Calu3 (cell line): ENCODE data around the gene XPO4. TPM values are rescaled to one million over a fixed set of nuclear protein-coding genes. Genes with fewer than 3 reads are reported as not detected.

Source experiments
- BruUV-seq: library from RNA; stranded (reverse); fragments of 400-500 nt; replicated peaks from 2 replicates; lab custom pipeline; 2021; lab: Mats Ljungman, UMichigan
- CTCF ChIA-PET: fragments of 300-600 bp; sonication (Branson Sonifier 250); formaldehyde crosslinking; loops from one replicate; lab custom pipeline; 2022; ENCODE audit warnings: antibody characterized with exemption; lab: Charles Lee
- DNase-seq: peaks from one replicate; pipeline ENCODE4 v3.0.0; 2022
- H3K27ac Mint-ChIP-seq: one replicate; pipeline ENCODE4 v1.8.0; 2022; ENCODE audit warnings: mixed read lengths; ENCODE audit not compliant: unreplicated experiment
- H3K27me3 Mint-ChIP-seq: one replicate; pipeline ENCODE4 v1.8.0; 2022; ENCODE audit warnings: mixed read lengths; ENCODE audit not compliant: unreplicated experiment
- H3K36me3 Mint-ChIP-seq: one replicate; pipeline ENCODE4 v1.8.0; 2022; ENCODE audit warnings: mild to moderate bottlenecking, moderate library complexity, mixed read lengths; ENCODE audit not compliant: insufficient read depth, unreplicated experiment
- H3K4me1 Mint-ChIP-seq: one replicate; pipeline ENCODE4 v1.8.0; 2022; ENCODE audit warnings: mild to moderate bottlenecking, low read depth, mixed read lengths; ENCODE audit not compliant: unreplicated experiment
- H3K4me3 Mint-ChIP-seq: one replicate; pipeline ENCODE4 v1.8.0; 2022; ENCODE audit warnings: mild to moderate bottlenecking, low read depth, moderate library complexity, mixed read lengths; ENCODE audit not compliant: unreplicated experiment
- H3K9me3 Mint-ChIP-seq: one replicate; pipeline ENCODE4 v1.8.0; 2022; ENCODE audit warnings: low read depth, mixed read lengths; ENCODE audit not compliant: unreplicated experiment
- intact Hi-C: fragments of 100-400 bp; cut with micrococcal nuclease; formaldehyde crosslinking; loops from one replicate; pipeline ENCODE4 v1.10.0; 2022; ENCODE audit not compliant: unreplicated experiment
- total RNA-seq: library from RNA; stranded (reverse); gene quantifications from 2 replicates; pipeline ENCODE4 v1.2.3, GENCODE V29; 2022
- TF ChIP-seq, protein P1 (sequence below): fragments of 200-600 bp; IDR thresholded peaks from one replicate; pipeline ENCODE4 v1.8.0; 2022; ENCODE audit warnings: antibody characterized with exemption; ENCODE audit not compliant: unreplicated experiment

XPO4 gene
- total RNA-seq, 1 experiment from 2014 or later = 13.6 TPM

DNA sequence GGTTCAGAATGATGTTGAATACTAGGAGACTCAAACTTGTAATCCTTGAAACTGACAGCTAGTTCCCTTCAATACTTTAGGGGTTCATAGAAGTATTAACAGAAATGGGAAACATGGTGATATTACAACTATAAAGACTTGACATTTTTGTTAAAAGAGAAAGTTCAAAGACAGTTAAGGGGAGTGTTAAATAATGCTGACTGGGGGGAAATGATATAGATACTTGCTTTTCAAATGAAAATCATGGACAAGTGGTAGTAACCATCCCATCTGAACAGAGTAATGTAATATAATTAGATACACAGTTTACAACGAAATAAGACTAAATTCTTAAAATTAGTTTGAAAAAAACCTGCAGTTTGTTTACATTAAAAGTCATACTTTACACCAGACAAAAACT lies 122.2 kb downstream of the XPO4 start:
- H3K9me3 Mint-ChIP-seq = no peaks in the 10 kb centered on the region
- H3K27me3 Mint-ChIP-seq = no peaks in the 10 kb centered on the region
- intact Hi-C loops = no loop called here
- no peaks in the 10 kb centered on the region for H3K4me1 Mint-ChIP-seq
- no peak overlapping the region for H3K27ac Mint-ChIP-seq
- H3K36me3 Mint-ChIP-seq = no peaks in the 10 kb centered on the region
- no TSS peak for BruUV-seq
- CTCF ChIA-PET = no interaction called here
- DNase-seq = no peak
- no peak overlapping the region for H3K4me3 Mint-ChIP-seq
- TF ChIP-seq, protein P1, sequence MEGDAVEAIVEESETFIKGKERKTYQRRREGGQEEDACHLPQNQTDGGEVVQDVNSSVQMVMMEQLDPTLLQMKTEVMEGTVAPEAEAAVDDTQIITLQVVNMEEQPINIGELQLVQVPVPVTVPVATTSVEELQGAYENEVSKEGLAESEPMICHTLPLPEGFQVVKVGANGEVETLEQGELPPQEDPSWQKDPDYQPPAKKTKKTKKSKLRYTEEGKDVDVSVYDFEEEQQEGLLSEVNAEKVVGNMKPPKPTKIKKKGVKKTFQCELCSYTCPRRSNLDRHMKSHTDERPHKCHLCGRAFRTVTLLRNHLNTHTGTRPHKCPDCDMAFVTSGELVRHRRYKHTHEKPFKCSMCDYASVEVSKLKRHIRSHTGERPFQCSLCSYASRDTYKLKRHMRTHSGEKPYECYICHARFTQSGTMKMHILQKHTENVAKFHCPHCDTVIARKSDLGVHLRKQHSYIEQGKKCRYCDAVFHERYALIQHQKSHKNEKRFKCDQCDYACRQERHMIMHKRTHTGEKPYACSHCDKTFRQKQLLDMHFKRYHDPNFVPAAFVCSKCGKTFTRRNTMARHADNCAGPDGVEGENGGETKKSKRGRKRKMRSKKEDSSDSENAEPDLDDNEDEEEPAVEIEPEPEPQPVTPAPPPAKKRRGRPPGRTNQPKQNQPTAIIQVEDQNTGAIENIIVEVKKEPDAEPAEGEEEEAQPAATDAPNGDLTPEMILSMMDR = no peak

GRCh38 chr13:20779405-20779804 lies 123.1 kb downstream of the XPO4 start:
- H3K27me3 Mint-ChIP-seq = no peaks in the 10 kb centered on the region
- no peaks in the 10 kb centered on the region for H3K36me3 Mint-ChIP-seq
- CTCF ChIA-PET = no interaction called here
- H3K4me1 Mint-ChIP-seq = no peaks in the 10 kb centered on the region
- H3K4me3 Mint-ChIP-seq = no peak overlapping the region
- no peak overlapping the region for H3K27ac Mint-ChIP-seq
- TF ChIP-seq, protein P1 = no peak
- intact Hi-C loops = no loop called here
- BruUV-seq = no TSS peak
- no peak for DNase-seq
- no peaks in the 10 kb centered on the region for H3K9me3 Mint-ChIP-seq

DNA sequence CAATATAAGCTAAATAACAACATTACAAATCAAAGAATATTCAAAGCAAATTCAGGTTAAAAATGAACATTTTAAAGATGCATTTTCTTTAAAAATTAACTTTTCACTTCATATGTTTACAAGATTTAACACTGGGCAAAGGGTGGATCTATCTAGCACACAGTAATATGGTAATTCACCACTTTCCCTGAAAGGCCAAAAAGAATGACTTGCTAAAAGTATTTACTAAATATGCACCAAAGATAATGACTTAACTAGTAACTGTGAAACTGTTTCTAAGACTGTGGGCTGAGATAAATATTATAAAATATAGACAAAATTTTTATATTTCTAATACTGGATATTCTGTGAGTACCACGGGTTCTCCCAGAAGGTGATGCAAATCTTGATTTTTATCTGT lies 124.2 kb downstream of the XPO4 start:
- no TSS peak for BruUV-seq
- intact Hi-C loops = no loop called here
- H3K27ac Mint-ChIP-seq = no peak overlapping the region

GRCh38 chr13:20776751-20777150 lies 125.8 kb downstream of the XPO4 start:
- CTCF ChIA-PET = no interaction called here
- intact Hi-C loops = no loop called here
- Mint-ChIP-seq H3K9me3 (no peaks in the 10 kb centered on the region), H3K4me1 (peaks cover 10% of the 10 kb centered on the region), H3K27ac (no peak overlapping the region), H3K4me3 (no peak overlapping the region), H3K36me3 (peaks cover 13% of the 10 kb centered on the region), H3K27me3 (no peaks in the 10 kb centered on the region)
- DNase-seq = no peak
- no TSS peak for BruUV-seq
- TF ChIP-seq, protein P1 = no peak

More for the DNA sequence above, 124.2 kb downstream of the XPO4 start:
- Mint-ChIP-seq H3K4me1 (no peaks in the 10 kb centered on the region), H3K9me3 (no peaks in the 10 kb centered on the region), H3K36me3 (peaks cover 9% of the 10 kb centered on the region), H3K27me3 (no peaks in the 10 kb centered on the region), H3K4me3 (no peak overlapping the region)
- no peak for DNase-seq
- CTCF ChIA-PET = no interaction called here
- TF ChIP-seq, protein P1 = no peak
